ENCODE measurements around the gene RPS6KA5.

Gene RPS6KA5

DNA sequence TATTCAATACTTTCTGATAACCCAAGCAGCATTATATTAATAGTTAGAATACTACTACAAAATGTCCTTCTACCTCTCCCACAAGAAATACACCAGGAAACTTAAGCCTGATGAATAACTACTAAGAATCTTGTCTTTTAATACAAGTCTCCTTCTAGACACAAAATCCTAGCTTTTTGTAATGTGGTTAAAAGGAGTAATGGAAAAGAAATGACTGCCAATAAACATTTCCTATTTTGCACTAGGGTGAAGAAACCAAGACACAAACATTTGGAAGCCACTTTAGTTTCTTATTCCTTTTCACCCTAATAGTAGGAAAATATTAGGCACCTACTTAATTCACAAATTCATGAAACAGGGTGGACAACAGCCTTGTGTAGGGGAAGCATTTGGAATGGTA, 192.9 kb downstream of the RPS6KA5 start:
- H3K27ac ChIP-seq (ENCODE audit: low read depth, low read length, poor library complexity, severe bottlenecking): no peak overlapping the region
- H3K9me2 ChIP-seq (ENCODE audit: low read depth, low read length): no peaks in the 10 kb centered on the region
- no peak overlapping the region for H3K4me3 ChIP-seq (ENCODE audit: low read depth, low read length, poor library complexity, severe bottlenecking)
- H3F3A ChIP-seq (ENCODE audit: insufficient read depth, low read length): no peaks in the 10 kb centered on the region
- H3K9ac ChIP-seq (ENCODE audit: low read length): no peak overlapping the region
- no peaks in the 10 kb centered on the region for H4K20me1 ChIP-seq (ENCODE audit: insufficient read depth, low read length)
- no peak overlapping the region for H2AFZ ChIP-seq (ENCODE audit: low read length)
- no peaks in the 10 kb centered on the region for H3K27me3 ChIP-seq (ENCODE audit: insufficient read depth, low read length)
- TF ChIP-seq EZH2 (IDR thresholded peaks at IDR 0.05; ENCODE audit: borderline replicate concordance, low read length): no peak
- TF ChIP-seq, protein P1, sequence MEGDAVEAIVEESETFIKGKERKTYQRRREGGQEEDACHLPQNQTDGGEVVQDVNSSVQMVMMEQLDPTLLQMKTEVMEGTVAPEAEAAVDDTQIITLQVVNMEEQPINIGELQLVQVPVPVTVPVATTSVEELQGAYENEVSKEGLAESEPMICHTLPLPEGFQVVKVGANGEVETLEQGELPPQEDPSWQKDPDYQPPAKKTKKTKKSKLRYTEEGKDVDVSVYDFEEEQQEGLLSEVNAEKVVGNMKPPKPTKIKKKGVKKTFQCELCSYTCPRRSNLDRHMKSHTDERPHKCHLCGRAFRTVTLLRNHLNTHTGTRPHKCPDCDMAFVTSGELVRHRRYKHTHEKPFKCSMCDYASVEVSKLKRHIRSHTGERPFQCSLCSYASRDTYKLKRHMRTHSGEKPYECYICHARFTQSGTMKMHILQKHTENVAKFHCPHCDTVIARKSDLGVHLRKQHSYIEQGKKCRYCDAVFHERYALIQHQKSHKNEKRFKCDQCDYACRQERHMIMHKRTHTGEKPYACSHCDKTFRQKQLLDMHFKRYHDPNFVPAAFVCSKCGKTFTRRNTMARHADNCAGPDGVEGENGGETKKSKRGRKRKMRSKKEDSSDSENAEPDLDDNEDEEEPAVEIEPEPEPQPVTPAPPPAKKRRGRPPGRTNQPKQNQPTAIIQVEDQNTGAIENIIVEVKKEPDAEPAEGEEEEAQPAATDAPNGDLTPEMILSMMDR (IDR thresholded peaks at IDR 0.05; ENCODE audit: low read length): no peak
- H3K36me3 ChIP-seq (ENCODE audit: insufficient read depth, low read length): no peaks in the 10 kb centered on the region
- H3K4me1 ChIP-seq (ENCODE audit: insufficient read depth, low read length, severe bottlenecking): no peaks in the 10 kb centered on the region
- no peak overlapping the region for H3K4me2 ChIP-seq (ENCODE audit: low read length)
- no peaks in the 10 kb centered on the region for H3K9me3 ChIP-seq (ENCODE audit: low read length)
- H3K79me2 ChIP-seq (ENCODE audit: insufficient read depth, low read length): no peaks in the 10 kb centered on the region

DNA sequence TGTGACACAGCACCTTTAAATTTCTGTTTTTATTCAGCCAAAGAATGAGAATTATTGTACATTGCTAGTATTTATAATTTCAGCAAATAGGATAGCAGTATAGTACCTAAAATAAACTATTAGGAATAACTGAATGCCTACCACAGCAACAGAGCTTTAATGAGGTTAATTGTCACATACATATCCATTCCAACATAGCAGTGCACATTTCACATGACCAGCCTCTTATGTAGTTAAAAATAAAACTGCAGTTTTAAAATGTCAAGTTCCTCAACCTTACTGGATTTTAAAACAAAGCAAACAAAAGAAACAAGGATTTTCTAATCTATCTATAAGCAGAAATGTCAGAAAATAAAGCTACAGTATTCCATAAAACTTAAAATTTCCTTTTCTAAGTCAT, 193.6 kb downstream of the RPS6KA5 start:
- no peaks in the 10 kb centered on the region for H3K9me2 ChIP-seq (ENCODE audit: low read depth, low read length)

DNA sequence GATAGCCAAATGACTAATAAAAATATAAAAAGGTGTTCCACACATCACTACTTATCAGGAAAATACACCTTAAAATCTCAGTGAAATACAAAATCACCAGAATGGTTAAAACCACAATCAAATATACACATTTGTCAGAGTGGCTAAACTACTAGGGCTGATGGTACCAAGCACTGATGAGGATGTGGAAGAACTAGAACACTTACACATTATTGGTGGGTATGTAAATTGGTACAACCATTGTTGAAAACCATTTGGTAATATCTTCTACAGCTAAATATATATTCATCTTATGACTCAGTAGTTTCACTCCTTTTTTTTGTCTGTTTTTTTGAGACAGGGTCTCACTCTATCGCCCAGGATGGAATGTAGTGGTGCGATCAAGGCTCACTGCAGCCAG, 195.7 kb downstream of the RPS6KA5 start:
- TF ChIP-seq EZH2 (IDR thresholded peaks at IDR 0.05; ENCODE audit: borderline replicate concordance, low read length): no peak
- TF ChIP-seq, protein P1 (IDR thresholded peaks at IDR 0.05; ENCODE audit: low read length): no peak
- Histone ChIP-seq H3K4me3 (ENCODE audit: low read depth, low read length, poor library complexity, severe bottlenecking) (no peak overlapping the region), H2AFZ (ENCODE audit: low read length) (no peak overlapping the region)

More for the DNA sequence above, 193.6 kb downstream of the RPS6KA5 start:
- Histone ChIP-seq H3K9ac (ENCODE audit: low read length) (no peak overlapping the region), H3K4me2 (ENCODE audit: low read length) (no peak overlapping the region), H3K27ac (ENCODE audit: low read depth, low read length, poor library complexity, severe bottlenecking) (no peak overlapping the region), H4K20me1 (ENCODE audit: insufficient read depth, low read length) (no peaks in the 10 kb centered on the region), H3K4me1 (ENCODE audit: insufficient read depth, low read length, severe bottlenecking) (no peaks in the 10 kb centered on the region), H3F3A (ENCODE audit: insufficient read depth, low read length) (no peaks in the 10 kb centered on the region), H3K36me3 (ENCODE audit: insufficient read depth, low read length) (no peaks in the 10 kb centered on the region), H3K79me2 (ENCODE audit: insufficient read depth, low read length) (no peaks in the 10 kb centered on the region), H3K9me3 (ENCODE audit: low read length) (no peaks in the 10 kb centered on the region), H3K4me3 (ENCODE audit: low read depth, low read length, poor library complexity, severe bottlenecking) (no peak overlapping the region), H3K27me3 (ENCODE audit: insufficient read depth, low read length) (no peaks in the 10 kb centered on the region), H2AFZ (ENCODE audit: low read length) (no peak overlapping the region)
- no peak for TF ChIP-seq EZH2 (IDR thresholded peaks at IDR 0.05; ENCODE audit: borderline replicate concordance, low read length)
- TF ChIP-seq, protein P1 (IDR thresholded peaks at IDR 0.05; ENCODE audit: low read length): no peak

More for the DNA sequence above, 195.7 kb downstream of the RPS6KA5 start:
- Histone ChIP-seq H3K9me3 (ENCODE audit: low read length) (no peaks in the 10 kb centered on the region), H3K27ac (ENCODE audit: low read depth, low read length, poor library complexity, severe bottlenecking) (no peak overlapping the region), H3F3A (ENCODE audit: insufficient read depth, low read length) (no peaks in the 10 kb centered on the region), H3K4me2 (ENCODE audit: low read length) (no peak overlapping the region), H3K9me2 (ENCODE audit: low read depth, low read length) (no peaks in the 10 kb centered on the region), H3K27me3 (ENCODE audit: insufficient read depth, low read length) (no peaks in the 10 kb centered on the region), H4K20me1 (ENCODE audit: insufficient read depth, low read length) (no peaks in the 10 kb centered on the region), H3K9ac (ENCODE audit: low read length) (no peak overlapping the region), H3K4me1 (ENCODE audit: insufficient read depth, low read length, severe bottlenecking) (no peaks in the 10 kb centered on the region), H3K79me2 (ENCODE audit: insufficient read depth, low read length) (no peaks in the 10 kb centered on the region), H3K36me3 (ENCODE audit: insufficient read depth, low read length) (no peaks in the 10 kb centered on the region)
